Psoas muscle (tissue), 8 donors: ENCODE measurements around the gene GFRA1. TPM values are rescaled to one million over a fixed set of nuclear protein-coding genes. Genes with fewer than 3 reads are reported as not detected.
"Not testable (repeated sequence)": the region's sequence is repeated elsewhere in the genome, so short reads cannot be mapped to it uniquely, and the experiment has no call there.

ENCODE experiments used
- ATAC-seq, 4 donors: fragments of 200-7000 bp; cut with Tn5 transposase; one replicate each; pipeline ENCODE4 v1.9.1; 2020; ENCODE audit warnings: moderate library complexity in 3 of 4, mild to moderate bottlenecking in 2 of 4
- DNase-seq, 2 donors: peaks; one replicate each; pipeline ENCODE4 v3.0.0-alpha.2; 2020
- H3K27ac ChIP-seq: fragments of 200-600 bp; one replicate; pipeline ENCODE4 v1.8.0; 2022
- H3K27me3 ChIP-seq, 3 donors: fragments of 200-600 bp in 1 of 3; one replicate each; pipeline versions ENCODE4 v1.6.1 to v1.8.0; 2013 to 2022; ENCODE audit warnings: low read length in 2 of 3, mild to moderate bottlenecking in 2 of 3, moderate library complexity in 1 of 3; ENCODE audit not compliant: insufficient read depth in 3 of 3
- H3K36me3 ChIP-seq, 2 donors: fragments of 200-600 bp in 1 of 2; one replicate each; pipeline versions ENCODE4 v1.6.1 to v1.8.0; 2013 to 2022; ENCODE audit warnings: low read depth in 1 of 2, mild to moderate bottlenecking in 1 of 2, moderate library complexity in 1 of 2; ENCODE audit not compliant: insufficient read depth in 1 of 2
- H3K4me1 ChIP-seq: fragments of 200-600 bp; one replicate; pipeline ENCODE4 v1.8.0; 2022
- H3K4me3 ChIP-seq: fragments of 200-600 bp; one replicate; pipeline ENCODE4 v1.8.0; 2022; ENCODE audit warnings: mild to moderate bottlenecking
- H3K9me3 ChIP-seq: fragments of 200-600 bp; one replicate; pipeline ENCODE4 v1.8.0; 2022
- CTCF ChIP-seq: fragments of 200-600 bp; IDR thresholded peaks from one replicate; pipeline ENCODE4 v1.8.0; 2022; ENCODE audit warnings: antibody characterized with exemption
- WGBS, 3 donors: extraction: QIAGEN DNeasy Blood & Tissue Kit; methylation state at CpG; one replicate each; pipeline versions ENCODE4 v1.1.6 to v1.1.7; 2013; 5-methylcytosine and 5-hydroxymethylcytosine counted together
- intact Hi-C, 2 donors: fragments of 100-400 bp; cut with DNase I; formaldehyde crosslinking; loops; one replicate each; pipeline versions ENCODE4 v1.11.0 to v1.14.2; 2022
- polyA plus RNA-seq, 3 donors: library from polyadenylated mRNA; stranded (reverse); fragments of 200-250 nt; gene quantifications; one replicate each; pipeline ENCODE4 v1.2.3, GENCODE V29; 2013
- total RNA-seq, 4 donors: library from RNA; stranded (reverse); fragmentation: NEBNext Ultra II Directional in 2 of 4; extraction: Animal tissue kit (Norgen Biotek cat#: 25700) in 2 of 4; gene quantifications; one replicate each; pipeline versions ENCODE4 v1.2.1 to v1.2.4, GENCODE V29; 2021 to 2023
- donor health status: healthy with polysubstance abuse.
- donor health status: DM: no; HTN: no; CAD: no; lungs with moderate emphysema.
- donor health status: Bipolar disorder and iron deficiency.
- donor health status: healthy.
- donor health status: DM: yes; HTN: yes; CAD: no.
- donor health status: DM: no; HTN: no; CAD: no.
- donor health status: DM: no; HTN: no; CAD: no.
- donor health status: DM: yes; HTN: yes; CAD: no.

Gene GFRA1
- total and polyA plus RNA-seq, 7 donors, result 4.6 to 12.1 (median 7.1) TPM

- no peak for ATAC-seq
- Histone ChIP-seq H3K4me1 (no peaks in the 10 kb centered on the region), H3K27me3 (peaks cover 0 to 3% (median 0%) of the 10 kb centered on the region in 3 donors), H3K36me3 (no peaks in the 10 kb centered on the region), H3K9me3 (no peaks in the 10 kb centered on the region), H3K4me3 (no peak overlapping the region), H3K27ac (no peak overlapping the region)
- DNase-seq, result peak in 1 of 2 donors; percentile 50
- TF ChIP-seq CTCF, result no peak
- intact Hi-C loops, result no loop called here
- whole genome bisulfite sequencing, 3 donors, result 62 to 71% (median 65%) methylated on average over 4 of the region's 4 CpGs
Observed at GRCh38 chr10:116053910-116054309, 219.1 kb downstream of the GFRA1 start.

GRCh38 chr10:116053009-116053730 is 219.8 kb downstream of the GFRA1 start:
- 57 to 79% (median 79%) methylated on average over 3 of the region's 3 CpGs for WGBS, 3 donors
- DNase-seq, ATAC-seq, H3K27me3 ChIP-seq, H3K27ac ChIP-seq, intact Hi-C loops, H3K4me3 ChIP-seq, H3K4me1 ChIP-seq, H3K36me3 ChIP-seq, H3K9me3 ChIP-seq: not testable (repeated sequence)

- intact Hi-C loops, result not testable (repeated sequence)
Observed at GRCh38 chr10:116052522-116052921, 220.5 kb downstream of the GFRA1 start.

GRCh38 chr10:116049974-116050304 is 223.1 kb downstream of the GFRA1 start:
- Histone ChIP-seq H3K36me3 (no peaks in the 10 kb centered on the region), H3K27ac (no peak overlapping the region), H3K4me3 (no peak overlapping the region), H3K9me3 (no peaks in the 10 kb centered on the region), H3K4me1 (peaks cover 5% of the 10 kb centered on the region), H3K27me3 (no peaks in the 10 kb centered on the region)
- DNase-seq, result no peak
- intact Hi-C loops, result no loop called here
- WGBS, 3 donors, result 66 to 87% (median 79%) methylated on average over 5 of the region's 5 CpGs
- no peak for TF ChIP-seq CTCF
- no peak for ATAC-seq

More at GRCh38 chr10:116052522-116052921, 220.5 kb downstream of the GFRA1 start:
- ATAC-seq, H3K4me1 ChIP-seq, H3K36me3 ChIP-seq, H3K4me3 ChIP-seq, H3K27ac ChIP-seq, H3K9me3 ChIP-seq, DNase-seq, H3K27me3 ChIP-seq: not testable (repeated sequence)
- WGBS, 3 donors, result 90 to 100% (median 100%) methylated on average over 1 of the region's 3 CpGs

- H3K4me1 ChIP-seq, result peaks cover 8% of the 10 kb centered on the region
- intact Hi-C loops, result no loop called here
- no peaks in the 10 kb centered on the region for H3K9me3 ChIP-seq
- no peak for ATAC-seq
- no peak for TF ChIP-seq CTCF
- no peak overlapping the region for H3K27ac ChIP-seq
- H3K4me3 ChIP-seq, result no peak overlapping the region
- WGBS, 3 donors, result 74 to 79% (median 74%) methylated on average over 10 of the region's 10 CpGs
- H3K27me3 ChIP-seq, result no peaks in the 10 kb centered on the region
- no peaks in the 10 kb centered on the region for H3K36me3 ChIP-seq
- no peak for DNase-seq
Observed at GRCh38 chr10:116049158-116049973, 223.6 kb downstream of the GFRA1 start.
